HepG2 (cell line): ENCODE measurements around the gene KCNJ6. TPM values are rescaled to one million over a fixed set of nuclear protein-coding genes. Genes with fewer than 3 reads are reported as not detected.

Experiments used
- ATAC-seq: fragments of 200-7000 bp; cut with Tn5 transposase; 3 replicates; pipeline ENCODE4 v1.9.1; 2020; ENCODE audit warnings: mild to moderate bottlenecking, moderate library complexity
- BruUV-seq: library from RNA; stranded (reverse); fragments of 400-500 nt; replicated peaks from 2 replicates; lab custom pipeline; 2021; lab: Mats Ljungman, UMichigan
- CTCF ChIA-PET: fragments of 300-600 bp; formaldehyde crosslinking; extraction: SDS; loops from one replicate; lab custom pipeline; 2021; ENCODE audit warnings: low total read pairs, inconsistent platforms, low intra/inter-chr PET ratio; lab: Yijun Ruan, JAX
- POLR2A ChIA-PET: fragments of 350-600 bp; sonication (Branson Sonifier 250); formaldehyde crosslinking; loops from one replicate; lab custom pipeline; 2020; ENCODE audit warnings: antibody characterized with exemption, inconsistent platforms; lab: Yijun Ruan, JAX
- DNase-seq: peaks from one replicate; pipeline ENCODE4 v3.0.0-alpha.2; 2015; ENCODE audit warnings: low spot score
- FAIRE-seq: peaks from 3 replicates; lab custom pipeline; 2011; peaks lifted over from hg19 to GRCh38; lab: Jason Lieb, UNC
- H2AFZ ChIP-seq: one replicate; pipeline ENCODE4 v1.6.1; 2011; ENCODE audit warnings: low read length, inconsistent platforms
- H3K27ac ChIP-seq: fragments of 300-600 bp; 3 replicates; pipeline ENCODE4 v1.8.0; 2011; ENCODE audit warnings: mixed run types, mild to moderate bottlenecking, mixed read lengths, low read length, inconsistent platforms; ENCODE audit not compliant: insufficient read depth; ENCODE audit errors: extremely low read length
- H3K27me3 ChIP-seq, 2 experiments: fragments of 200-600 bp in 1 of 2; 2 replicates in 1 of 2; 3 replicates in 1 of 2; pipeline versions ENCODE4 v1.6.0 to v1.8.0; 2011; ENCODE audit warnings: low read length in 2 of 2, mild to moderate bottlenecking in 2 of 2, moderate library complexity in 2 of 2, inconsistent platforms in 1 of 2; ENCODE audit not compliant: insufficient read depth in 2 of 2, control insufficient read depth in 1 of 2
- H3K36me3 ChIP-seq, 2 experiments: fragments of 200-600 bp in 1 of 2; replicated peaks in 1 of 2; 2 replicates in 1 of 2; 3 replicates in 1 of 2; pipeline versions ENCODE4 v1.5.1 to v1.8.0; 2011; ENCODE audit warnings: low read length in 2 of 2, inconsistent platforms in 1 of 2; ENCODE audit not compliant: insufficient read depth in 2 of 2, control insufficient read depth in 1 of 2
- H3K4me1 ChIP-seq: 2 replicates; pipeline ENCODE4 v1.5.1; 2012; ENCODE audit warnings: low read length, inconsistent platforms; ENCODE audit not compliant: insufficient read depth
- H3K4me2 ChIP-seq: 2 replicates; pipeline ENCODE4 v1.6.0; 2011; ENCODE audit warnings: low read depth, low read length, inconsistent platforms
- H3K4me3 ChIP-seq, 3 experiments: fragments of 200-600 bp in 1 of 3; sonication (generic), shearing (Covaris generic) in 1 of 3; replicated peaks in 1 of 3; 2 replicates each; pipeline ENCODE4 v1.5.1; 2011 to 2016; ENCODE audit warnings: low read length in 3 of 3, inconsistent platforms in 2 of 3, low read depth in 2 of 3, mild to moderate bottlenecking in 2 of 3, control low read depth in 1 of 3, mixed read lengths in 1 of 3; ENCODE audit not compliant: insufficient read depth in 1 of 3
- H3K79me2 ChIP-seq: one replicate; pipeline ENCODE4 v1.6.1; 2011; ENCODE audit warnings: low read length, inconsistent platforms; ENCODE audit not compliant: insufficient read depth
- H3K9ac ChIP-seq: 2 replicates; pipeline ENCODE4 v1.6.0; 2011; ENCODE audit warnings: mild to moderate bottlenecking, low read depth, low read length, inconsistent platforms; ENCODE audit not compliant: insufficient read depth
- H3K9me3 ChIP-seq: 2 replicates; pipeline ENCODE4 v1.5.1; 2012; ENCODE audit warnings: mild to moderate bottlenecking, low read length
- H4K20me1 ChIP-seq: 2 replicates; pipeline ENCODE4 v1.6.0; 2011; ENCODE audit warnings: inconsistent platforms, mild to moderate bottlenecking, low read length, moderate library complexity; ENCODE audit not compliant: insufficient read depth
- CBX2 ChIP-seq, 2 experiments: fragments of 200-600 bp in 1 of 2; sonication (generic); formaldehyde crosslinking in 1 of 2; IDR thresholded peaks; 2 replicates each; pipeline versions ENCODE4 v1.7.0 to v1.8.1; 2018 to 2022; ENCODE audit warnings: low read depth in 2 of 2, low read length in 1 of 2, mild to moderate bottlenecking in 1 of 2, missing genetic modification reagents in 1 of 2
- CTCF ChIP-seq: sonication (generic); formaldehyde crosslinking; IDR thresholded peaks from 2 replicates; pipeline ENCODE4 v1.5.0; 2020; ENCODE audit warnings: mild to moderate bottlenecking, missing genetic modification reagents, moderate library complexity
- MATR3 ChIP-seq: sonication (generic); formaldehyde crosslinking; IDR thresholded peaks from 2 replicates; pipeline ENCODE4 v1.4.0; 2020; ENCODE audit warnings: missing genetic modification reagents
- SALL2 ChIP-seq: sonication (generic); formaldehyde crosslinking; IDR thresholded peaks from 2 replicates; pipeline ENCODE4 v1.8.1; 2023; ENCODE audit warnings: mild to moderate bottlenecking, missing genetic modification reagents, inconsistent platforms
- SMC3 ChIP-seq: IDR thresholded peaks from 2 replicates; pipeline ENCODE4 v1.6.1; 2011; ENCODE audit warnings: low read length, improper control_type of control experiment
- STAG1 ChIP-seq: sonication (generic); formaldehyde crosslinking; IDR thresholded peaks from 2 replicates; pipeline ENCODE4 v1.4.0; 2020; ENCODE audit warnings: missing genetic modification reagents
- TEAD2 ChIP-seq: sonication (generic); formaldehyde crosslinking; IDR thresholded peaks from 2 replicates; pipeline ENCODE4 v1.9.0; 2021; ENCODE audit warnings: missing genetic modification reagents
- ZMAT3 ChIP-seq: sonication (generic); formaldehyde crosslinking; conservative IDR thresholded peaks from 2 replicates; pipeline ENCODE4 v1.7.0; 2021; ENCODE audit warnings: missing genetic modification reagents
- ZNF282 ChIP-seq: fragments of 450-650 bp; IDR thresholded peaks from 2 replicates; pipeline ENCODE4 v1.6.1; 2018; ENCODE audit not compliant: partially characterized antibody
- ZNF337 ChIP-seq: sonication (generic); formaldehyde crosslinking; IDR thresholded peaks from 2 replicates; pipeline ENCODE4 v1.5.1; 2020; ENCODE audit warnings: missing genetic modification reagents, low read depth, mild to moderate bottlenecking, borderline replicate concordance
- ZNF354B ChIP-seq: sonication (generic); formaldehyde crosslinking; IDR thresholded peaks from 2 replicates; pipeline ENCODE4 v1.8.0; 2022; ENCODE audit warnings: mild to moderate bottlenecking, missing genetic modification reagents
- ZSCAN22 ChIP-seq: sonication (generic); formaldehyde crosslinking; IDR thresholded peaks from 2 replicates; pipeline ENCODE4 v1.4.0; 2020; ENCODE audit warnings: mild to moderate bottlenecking, missing genetic modification reagents
- whole genome bisulfite sequencing: methylation state at CpG from one replicate; pipeline ENCODE4 v1.1.6; 2017; ENCODE audit warnings: low lambda C conversion rate; 5-methylcytosine and 5-hydroxymethylcytosine counted together
- in situ Hi-C: cut with HindIII; loops from 2 replicates; pipeline ENCODE4 v1.10.0; 2017; ENCODE audit warnings: low pct_unique_long_range_greater_than_20kb; ENCODE audit not compliant: extremely low pct_ligation_motif_present
- intact Hi-C: fragments of 100-400 bp; cut with micrococcal nuclease; formaldehyde crosslinking; loops from one replicate; pipeline ENCODE4 v1.10.0; 2022; ENCODE audit not compliant: unreplicated experiment
- polyA plus RNA-seq, 8 experiments: library from polyadenylated mRNA; depleted of rRNA in 3 of 8; stranded (reverse) in 7 of 8; unstranded in 1 of 8; fragments of >200 nt; fragmentation: Illumina TruSeq in 4 of 8; extraction: Trizol in 4 of 8; gene quantifications; 2 replicates each; pipeline versions ENCODE4 v1.2.1 to v1.2.3, GENCODE V29; 2011 to 2016; ENCODE audit warnings: low read depth in 4 of 8, missing spikeins in 1 of 8, mixed read lengths in 1 of 8; ENCODE audit not compliant: insufficient read depth in 1 of 8
- total RNA-seq, 5 experiments: library from RNA; depleted of rRNA; stranded (reverse); fragments of >200 nt; fragmentation: Illumina TruSeq; extraction: Trizol; gene quantifications; 2 replicates each; pipeline ENCODE4 v1.2.3, GENCODE V29; 2016; ENCODE audit warnings: low read depth in 1 of 5

Gene KCNJ6
- total and polyA plus RNA-seq, 2 of the 13 experiments (the other 11 are each of a cell fraction or from before 2014, with no cell fraction given): not detected

- BruUV-seq: no TSS peak
- no peaks in the 10 kb centered on the region for H3K79me2 ChIP-seq
- ChIA-PET CTCF (no interaction called here), POLR2A (no interaction called here)
- no peak overlapping the region for H3K9ac ChIP-seq
- H3K4me1 ChIP-seq: no peaks in the 10 kb centered on the region
- H4K20me1 ChIP-seq: no peaks in the 10 kb centered on the region
- no peaks in the 10 kb centered on the region for H3K9me3 ChIP-seq
- in situ Hi-C loops: no loop called here
- no peak overlapping the region for H3K27ac ChIP-seq
- peak overlapping the region; percentile 56 for H2AFZ ChIP-seq
- intact Hi-C loops: no loop called here
- WGBS: 19% methylated on average over 3 of the region's 3 CpGs
- no peaks in the 10 kb centered on the region for H3K36me3 ChIP-seq
- peak; percentile 32 for DNase-seq
- peak overlapping the region; percentile 37; the same call in 1 of the 2 replicates for H3K4me2 ChIP-seq
- no peak overlapping the region; a peak in 1 of 6 replicates for H3K4me3 ChIP-seq
- FAIRE-seq: no peak
- ATAC-seq: peak; percentile 79
- TF ChIP-seq ZNF337 (no peak), STAG1 (CRISPR knock-in tag) (peak; percentile 64), ZMAT3 (CRISPR knock-in tag) (no peak), CTCF (CRISPR knock-in tag) (peak; percentile 66), CBX2 (IDR thresholded peaks at IDR 0.05; ENCODE audit: low read depth, low read length) (no peak), CBX2 (CRISPR knock-in tag; IDR thresholded peaks at IDR 0.05; ENCODE audit: low read depth) (no peak), SMC3 (peak; percentile 35; the same call in 1 of the 2 replicates), TEAD2 (CRISPR knock-in tag) (no peak)
- H3K27me3 ChIP-seq: peaks cover 0 to 5% of the 10 kb centered on the region in 2 experiments; a peak in 1 of 5 replicates
These were observed 273.8 kb downstream of the KCNJ6 start for GRCh38 chr21:37642493-37642892.

- ChIA-PET CTCF (no interaction called here), POLR2A (no interaction called here)
- H2AFZ ChIP-seq: no peak overlapping the region
- in situ Hi-C loops: no loop called here
- no peaks in the 10 kb centered on the region for H3K27me3 ChIP-seq
- no peak overlapping the region for H3K4me2 ChIP-seq
- FAIRE-seq (no peak), ATAC-seq (no peak), DNase-seq (no peak)
- TF ChIP-seq MATR3 (CRISPR knock-in tag) (no peak), SALL2 (no peak), ZNF354B (CRISPR knock-in tag) (no peak), ZSCAN22 (no peak), ZNF282 (no peak)
- H3K27ac ChIP-seq: no peak overlapping the region
- H3K9me3 ChIP-seq: no peaks in the 10 kb centered on the region
- no peaks in the 10 kb centered on the region for H4K20me1 ChIP-seq
- WGBS: 15% methylated on average over 2 of the region's 2 CpGs
- H3K4me3 ChIP-seq: no peak overlapping the region
- H3K79me2 ChIP-seq: no peaks in the 10 kb centered on the region
- H3K9ac ChIP-seq: no peak overlapping the region
- H3K36me3 ChIP-seq: no peaks in the 10 kb centered on the region
- no TSS peak for BruUV-seq
- H3K4me1 ChIP-seq: no peaks in the 10 kb centered on the region
- intact Hi-C loops: no loop called here
These were observed 276.5 kb downstream of the KCNJ6 start for GRCh38 chr21:37639756-37640155.
